OCI-LY3 (cell line): ENCODE results near the gene ACTN3.

Experiments
- CTCF ChIP-seq: fragments of 200-600, 300-600 bp; sonication (generic); IDR thresholded peaks from 2 replicates; pipeline ENCODE4 v1.5.1; 2014; ENCODE audit warnings: antibody characterized with exemption, low read length, low read depth
- EZH2phosphoT487 ChIP-seq: fragments of 200-600 bp; shearing (Covaris generic); IDR thresholded peaks from 2 replicates; pipeline ENCODE4 v1.6.1; 2018; ENCODE audit warnings: antibody characterized with exemption, mixed run types, low read depth

- TF ChIP-seq CTCF (no peak), EZH2phosphoT487 (no peak)
These were observed 22.2 kb upstream of the ACTN3 start for GRCh38 chr11:66524304-66525040.
